ENCODE data around the gene GPR62. TPM values are rescaled to one million over a fixed set of nuclear protein-coding genes. Genes with fewer than 3 reads are reported as not detected.
A peak's percentile ranks its signal among the peaks of the same experiment; 100 is the strongest.

The GPR62 gene
- total RNA-seq, 1 experiment from 2014 or later = not detected

- intact Hi-C loops (cut with micrococcal nuclease; ENCODE audit: unreplicated experiment) = no loop called here
- POLR2A ChIA-PET = no interaction called here
- Histone ChIP-seq H3K4me3 (ENCODE audit: low read depth in 2 of 2, low read length in 2 of 2) (no peak overlapping the region), H3K9me3 (ENCODE audit: control insufficient read depth, insufficient read depth, low read depth, low read length) (no peaks in the 10 kb centered on the region), H3K27ac (ENCODE audit: low read length) (no peak overlapping the region), H3K4me1 (ENCODE audit: control insufficient read depth, insufficient read depth, low read length) (no peaks in the 10 kb centered on the region), H3K27me3 (ENCODE audit: control insufficient read depth, insufficient read depth, low read length) (no peaks in the 10 kb centered on the region), H3K36me3 (ENCODE audit: control insufficient read depth, insufficient read depth, low read length) (no peaks in the 10 kb centered on the region)
- CTCF ChIA-PET = no interaction called here
- in situ Hi-C loops (cut with HindIII; ENCODE audit: low pct_unique_long_range_greater_than_20kb, low sequenced_read_pairs) = no loop called here
- TF ChIP-seq SIN3A (IDR thresholded peaks at IDR 0.05; ENCODE audit: borderline replicate concordance, insufficient read depth, low read depth, low read length) (no peak), REST (IDR thresholded peaks at IDR 0.05; ENCODE audit: insufficient read depth in 1 of 2, low read depth in 2 of 2, low read length in 1 of 2) (peak; percentile 91 to 93)
- DNase-seq (ENCODE audit: low read depth, low spot score) (no peak), ATAC-seq (no peak)
- BruUV-seq (replicated peaks) = no TSS peak
These were observed 25.7 kb upstream of the GPR62 start for GRCh38 chr3:51929420-51930003.

GRCh38 chr3:51930439-51930838 lies 24.7 kb upstream of the GPR62 start:
- no peaks in the 10 kb centered on the region for H3K36me3 ChIP-seq (ENCODE audit: control insufficient read depth, insufficient read depth, low read length)
- H3K27ac ChIP-seq (ENCODE audit: low read length) = no peak overlapping the region
- BruUV-seq (replicated peaks) = no TSS peak
- H3K27me3 ChIP-seq (ENCODE audit: control insufficient read depth, insufficient read depth, low read length) = no peaks in the 10 kb centered on the region
- intact Hi-C loops (cut with micrococcal nuclease; ENCODE audit: unreplicated experiment) = no loop called here
- ATAC-seq (no peak), DNase-seq (ENCODE audit: low read depth, low spot score) (no peak)
- no peak for TF ChIP-seq TCF7L2 (IDR thresholded peaks at IDR 0.05; ENCODE audit: low read depth, low read length)
- no peak for TF ChIP-seq CTCF (IDR thresholded peaks at IDR 0.05)
- POLR2A ChIA-PET = no interaction called here
- H3K9me3 ChIP-seq (ENCODE audit: control insufficient read depth, insufficient read depth, low read depth, low read length) = no peaks in the 10 kb centered on the region
- CTCF ChIA-PET = no interaction called here
- H3K4me3 ChIP-seq (ENCODE audit: low read depth in 2 of 2, low read length in 2 of 2) = no peak overlapping the region
- in situ Hi-C loops (cut with HindIII; ENCODE audit: low pct_unique_long_range_greater_than_20kb, low sequenced_read_pairs) = no loop called here
- no peaks in the 10 kb centered on the region for H3K4me1 ChIP-seq (ENCODE audit: control insufficient read depth, insufficient read depth, low read length)

GRCh38 chr3:51931756-51932155 lies 23.4 kb upstream of the GPR62 start:
- Histone ChIP-seq H3K4me3 (ENCODE audit: low read depth in 2 of 2, low read length in 2 of 2) (no peak overlapping the region), H3K27me3 (ENCODE audit: control insufficient read depth, insufficient read depth, low read length) (no peaks in the 10 kb centered on the region), H3K27ac (ENCODE audit: low read length) (no peak overlapping the region), H3K36me3 (ENCODE audit: control insufficient read depth, insufficient read depth, low read length) (no peaks in the 10 kb centered on the region), H3K4me1 (ENCODE audit: control insufficient read depth, insufficient read depth, low read length) (no peaks in the 10 kb centered on the region), H3K9me3 (ENCODE audit: control insufficient read depth, insufficient read depth, low read depth, low read length) (no peaks in the 10 kb centered on the region)
- CTCF ChIA-PET = no interaction called here
- DNase-seq (ENCODE audit: low read depth, low spot score) = no peak
- BruUV-seq (replicated peaks) = no TSS peak
- intact Hi-C loops (cut with micrococcal nuclease; ENCODE audit: unreplicated experiment) = no loop called here
- POLR2A ChIA-PET = no interaction called here
- ATAC-seq = no peak
- in situ Hi-C loops (cut with HindIII; ENCODE audit: low pct_unique_long_range_greater_than_20kb, low sequenced_read_pairs) = no loop called here
- TF ChIP-seq SIN3A (IDR thresholded peaks at IDR 0.05; ENCODE audit: borderline replicate concordance, insufficient read depth, low read depth, low read length) (no peak), POLR2AphosphoS5 (IDR thresholded peaks at IDR 0.05; ENCODE audit: low read depth, low read length) (no peak), TCF7L2 (IDR thresholded peaks at IDR 0.05; ENCODE audit: low read depth, low read length) (no peak), REST (IDR thresholded peaks at IDR 0.05; ENCODE audit: insufficient read depth in 1 of 2, low read depth in 2 of 2, low read length in 1 of 2) (no peak), CTCF (IDR thresholded peaks at IDR 0.05) (no peak)

Measured in Panc1 (cell line).